NCI-H748 (cell line): ENCODE results near the gene PAQR8.

Experiments
- DNase-seq: peaks from one replicate; lab custom pipeline; 2025; ENCODE audit not compliant: unreplicated experiment; lab: John Stamatoyannopoulos, UW

PAQR8 gene

DNA sequence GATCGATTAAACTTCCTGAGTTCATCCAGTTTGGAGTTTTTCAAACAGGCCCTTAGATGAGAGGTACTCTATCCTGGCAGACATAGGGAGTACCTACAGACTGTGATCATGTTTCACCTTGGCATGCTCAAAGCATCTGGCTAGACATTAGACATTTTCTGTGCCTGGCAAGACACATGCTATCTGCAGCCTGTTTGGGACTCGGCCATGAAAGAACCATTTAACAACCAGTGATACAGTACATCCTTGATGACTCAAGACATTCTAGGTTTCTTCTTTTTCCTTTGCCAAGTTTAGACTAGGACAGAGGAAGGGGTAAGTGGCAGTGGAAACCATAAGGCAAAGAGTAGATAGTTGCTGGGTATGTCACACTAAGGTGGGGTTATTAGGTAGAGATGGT is 15.4 kb upstream of the PAQR8 start:
- no peak for DNase-seq

DNA sequence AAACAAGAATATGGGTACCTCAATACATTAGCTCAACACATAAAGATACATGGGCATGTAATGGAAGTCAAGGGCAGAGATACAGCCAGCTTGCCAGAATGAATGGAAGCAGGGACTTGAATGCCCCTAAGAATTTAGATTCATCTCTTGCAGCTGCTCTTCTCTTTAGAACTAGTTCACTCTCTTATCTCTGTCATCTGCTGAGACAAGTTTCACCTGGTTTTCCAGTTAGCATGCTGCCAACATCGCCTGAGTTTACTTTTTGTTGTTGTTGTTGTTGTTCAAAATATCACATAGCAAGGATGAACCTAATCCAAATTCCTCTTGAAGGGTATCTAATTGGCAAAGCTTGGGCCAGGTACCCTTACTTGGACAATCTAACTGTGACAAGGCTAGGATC is 14.1 kb upstream of the PAQR8 start:
- no peak for DNase-seq

DNA sequence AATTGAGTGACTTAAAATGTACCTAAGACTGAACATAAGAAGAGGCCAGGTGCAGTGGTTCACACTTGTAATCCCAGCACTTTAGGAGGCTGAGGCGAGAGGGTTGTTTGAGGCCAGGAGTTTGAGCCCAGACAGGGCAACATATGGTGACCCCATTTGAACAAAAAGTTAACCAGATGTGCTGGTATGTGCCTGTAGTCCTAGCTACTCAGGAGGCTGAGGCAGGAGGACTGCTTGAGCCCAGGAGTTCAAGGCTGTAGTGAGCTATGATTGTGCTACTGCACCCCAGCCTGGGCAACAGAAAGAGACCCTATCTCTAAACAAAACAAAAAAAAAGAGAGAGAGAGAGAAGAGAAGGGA is 10.1 kb upstream of the PAQR8 start:
- no peak for DNase-seq

DNA sequence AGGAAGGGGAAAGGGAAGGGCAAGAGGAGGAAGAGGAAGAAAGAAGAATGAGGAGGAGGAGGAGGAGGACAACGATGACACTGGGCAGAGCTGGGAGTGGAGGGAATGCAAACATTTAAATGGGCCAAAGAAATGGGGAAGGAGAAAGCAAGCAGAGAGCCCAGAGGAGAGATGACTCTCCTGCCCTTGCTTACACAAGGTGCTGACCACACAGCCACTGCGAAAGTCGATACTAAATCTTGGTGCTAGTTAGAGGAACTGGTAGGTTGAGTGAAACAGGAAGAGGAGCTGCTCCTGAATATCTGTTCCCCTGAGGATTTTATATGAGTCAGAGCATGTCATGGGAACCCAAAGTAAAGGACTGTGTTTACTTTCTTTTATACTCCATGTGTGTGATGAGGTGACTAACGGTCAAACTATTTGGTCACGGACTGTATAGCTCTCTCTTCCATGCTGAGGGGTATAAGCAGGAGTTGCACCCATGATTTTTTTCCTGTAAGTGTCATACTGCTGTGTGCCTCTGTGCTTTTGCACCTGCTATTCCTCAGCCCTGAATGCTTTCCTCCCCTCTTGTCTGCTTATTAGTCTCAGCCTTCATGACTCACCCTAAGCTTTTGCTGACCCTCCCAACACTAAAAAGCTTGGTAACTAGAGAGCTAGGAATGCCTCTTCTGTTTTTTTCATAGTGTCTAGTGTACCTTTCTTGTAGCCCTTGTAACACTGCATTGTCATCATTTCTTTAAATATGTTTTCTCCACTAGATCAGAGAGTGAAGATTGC is 9.5 kb upstream of the PAQR8 start:
- peak; percentile 66 for DNase-seq

DNA sequence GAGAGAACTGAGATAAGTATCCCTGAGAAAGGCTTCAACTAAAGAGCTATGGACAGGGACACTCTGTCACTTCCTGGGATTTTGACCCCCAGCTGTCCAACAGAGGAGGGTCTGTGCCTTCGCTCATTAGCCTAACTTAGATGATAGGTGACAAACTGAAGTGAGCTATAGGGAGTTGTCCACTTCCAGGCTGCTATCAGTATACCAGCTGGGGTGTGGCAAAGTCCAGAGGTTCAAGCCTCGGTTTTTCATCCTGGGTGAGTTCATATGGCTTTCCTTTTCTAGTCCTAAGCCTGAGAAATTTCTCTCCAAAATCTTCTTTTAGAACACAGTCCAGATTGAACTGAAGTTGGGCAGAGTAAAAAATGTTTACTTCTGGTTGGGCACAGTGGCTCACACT is 5.9 kb upstream of the PAQR8 start:
- DNase-seq = no peak

DNA sequence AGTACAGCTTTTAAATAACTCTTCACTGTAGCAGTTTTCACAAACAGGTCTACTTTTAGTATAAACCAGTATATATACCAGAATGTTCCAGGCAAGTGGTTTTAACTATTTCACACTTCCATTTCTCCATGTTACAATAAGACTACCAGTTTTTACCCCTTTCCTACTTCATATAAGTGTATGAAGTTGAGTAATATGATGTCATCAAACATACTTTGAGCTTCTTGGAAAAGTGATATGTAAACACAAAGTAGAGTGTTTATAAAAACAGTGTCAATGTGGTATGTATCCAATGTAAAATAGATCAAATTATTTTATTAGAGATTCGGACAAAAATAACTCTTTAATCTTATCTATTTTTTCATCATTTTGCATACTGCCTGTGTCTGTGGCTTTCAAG is 2.5 kb upstream of the PAQR8 start:
- DNase-seq = no peak

DNA sequence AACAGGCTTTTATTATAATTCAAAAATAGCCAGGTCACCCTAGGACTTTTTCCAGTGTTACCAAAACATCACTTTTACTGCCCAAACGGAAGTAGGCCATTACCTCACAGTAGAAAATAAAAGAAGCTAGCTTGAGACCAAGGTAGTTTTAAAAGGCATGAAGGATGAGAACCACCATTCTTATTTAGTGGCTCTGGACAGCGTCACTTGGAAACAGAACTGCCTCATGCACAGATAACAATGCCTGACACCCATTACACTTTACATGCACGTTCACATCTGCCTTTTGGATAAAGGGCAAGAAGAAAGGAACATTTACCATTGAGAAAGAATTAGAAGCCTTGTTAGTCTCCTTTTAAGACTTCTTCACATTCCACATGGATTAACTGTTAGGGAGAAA is 1.9 kb upstream of the PAQR8 start:
- no peak for DNase-seq

DNA sequence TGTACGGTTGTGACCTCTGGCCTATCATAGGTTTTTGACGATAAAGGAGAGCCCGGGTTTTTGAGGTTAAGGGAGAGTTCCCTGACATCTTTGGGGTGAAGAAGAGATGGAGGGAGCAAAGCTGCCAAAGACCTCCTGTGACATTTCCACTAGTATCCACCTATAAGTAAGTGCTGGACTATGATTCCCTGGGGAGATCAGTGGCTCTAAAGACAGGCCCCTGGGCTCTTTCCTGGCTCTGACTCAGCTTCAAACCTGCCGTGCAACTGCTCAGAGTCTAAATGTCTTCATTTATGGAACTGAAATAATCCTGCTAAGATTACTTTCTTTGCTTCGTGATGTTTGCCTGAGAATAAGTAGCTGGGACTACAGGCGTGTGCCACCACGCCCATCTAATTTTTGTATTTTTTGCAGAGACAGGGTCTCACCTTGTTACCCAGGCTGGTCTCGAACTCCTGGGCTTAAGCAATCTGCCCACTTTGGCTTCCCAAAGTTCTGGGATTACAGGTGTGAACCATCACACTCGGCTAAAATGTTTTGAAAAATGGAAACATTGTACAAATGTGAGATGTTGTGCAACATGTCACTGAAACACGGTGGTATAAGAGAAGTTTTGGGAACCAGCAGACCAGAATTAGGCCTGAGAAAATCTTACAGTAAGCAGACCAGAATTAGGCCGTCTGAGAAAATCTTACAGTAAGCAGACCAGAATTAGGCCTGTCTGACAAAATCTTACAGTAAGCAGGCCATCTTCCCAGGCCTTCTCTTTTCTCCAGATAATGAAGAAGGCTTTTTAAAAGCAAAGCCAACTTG is 1.1 kb upstream of the PAQR8 start:
- no peak for DNase-seq

DNA sequence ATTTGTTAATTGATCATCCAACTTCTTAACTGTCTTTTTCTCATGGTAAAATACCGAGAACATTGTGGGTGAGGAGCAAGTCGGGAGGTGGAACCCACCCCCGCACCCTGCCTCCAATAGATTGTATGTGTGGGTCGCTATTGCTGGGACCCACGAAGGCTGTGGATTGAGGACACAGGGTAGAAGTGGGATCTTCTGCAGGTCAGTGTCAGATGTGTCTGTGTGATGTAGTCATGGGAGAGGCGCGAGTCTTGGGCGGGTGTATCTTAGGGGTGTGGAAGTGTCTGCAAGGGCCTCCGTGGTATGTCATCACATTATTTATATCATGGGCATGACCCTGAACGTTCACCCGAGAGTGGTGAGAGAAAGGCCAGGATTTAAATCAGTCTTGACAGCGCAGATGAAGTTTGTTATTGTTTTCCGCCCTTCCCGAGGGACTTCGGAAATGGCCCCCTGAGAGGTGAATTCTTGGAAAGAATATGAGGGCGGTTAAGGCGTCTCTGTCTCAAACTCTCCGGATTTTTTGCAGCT is 472 bp upstream of the PAQR8 start:
- DNase-seq = no peak

DNA sequence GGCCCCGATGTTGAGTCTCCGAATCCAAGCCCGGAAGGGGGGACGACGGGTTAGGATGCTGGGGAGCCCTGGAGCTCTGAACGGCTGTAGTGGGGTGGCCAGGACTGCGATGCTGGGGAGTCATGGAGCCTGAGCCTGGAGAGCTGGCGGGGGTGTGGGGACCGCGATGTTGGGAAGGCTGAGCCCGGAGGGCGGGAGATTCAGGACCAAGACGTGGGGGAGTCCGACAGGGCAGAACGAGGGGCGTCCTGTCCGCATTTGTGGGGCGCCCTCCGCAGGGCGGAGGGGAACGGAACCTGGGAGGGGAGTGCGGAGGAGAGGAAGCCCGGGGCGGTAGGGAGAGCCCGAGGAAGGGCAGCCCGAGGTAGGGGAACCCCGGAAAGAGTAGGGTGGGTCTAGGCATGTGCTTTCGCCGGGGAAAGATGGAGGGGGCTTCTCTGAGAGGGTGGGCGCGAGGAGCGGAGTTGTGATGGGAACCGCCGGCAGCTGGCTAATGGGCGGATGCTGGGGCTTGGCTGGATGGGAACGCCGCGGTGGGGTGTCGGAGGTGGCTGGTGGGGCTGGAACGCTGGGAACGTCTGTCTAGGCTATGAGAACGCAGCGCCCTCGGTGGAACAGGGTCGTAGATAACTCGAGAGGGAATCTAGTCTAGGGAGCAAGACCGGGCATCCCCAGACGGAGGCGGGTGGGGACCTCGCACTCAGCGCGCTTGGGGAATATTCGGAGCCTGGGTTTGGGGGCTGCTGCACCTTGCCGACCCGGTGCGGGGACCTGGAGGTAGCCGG is 684 bp downstream of the PAQR8 start:
- DNase-seq = peak; percentile 61

DNA sequence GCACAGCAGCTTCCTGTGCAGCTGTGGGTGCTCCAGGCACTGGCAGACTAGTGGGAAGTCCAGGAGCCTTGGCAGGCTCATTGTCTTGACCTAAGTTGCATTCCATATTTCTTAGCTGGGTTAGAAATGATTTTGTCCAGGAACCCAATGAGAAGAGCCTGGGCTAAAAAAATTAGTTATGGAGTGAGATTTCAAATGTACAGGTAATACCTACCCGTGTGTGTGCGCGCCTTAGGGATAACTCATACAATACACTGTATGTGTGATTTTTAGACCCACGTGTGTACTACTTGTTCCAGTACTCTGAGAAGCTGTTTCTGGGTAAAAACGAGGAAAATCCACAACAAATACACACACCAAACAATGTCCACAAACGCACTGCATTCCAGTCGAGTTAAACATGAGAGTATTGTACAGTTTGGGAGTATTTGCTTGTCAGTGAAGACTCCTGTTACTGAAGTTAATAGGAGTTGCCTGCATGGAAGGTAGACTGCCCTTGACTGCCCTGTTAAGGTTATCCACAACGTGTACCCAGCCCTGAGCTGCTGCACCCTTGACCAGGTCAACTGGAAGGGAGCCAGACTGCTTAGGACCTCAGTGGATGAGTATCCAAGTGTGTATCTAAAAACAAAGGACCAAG is 1.4 kb downstream of the PAQR8 start:
- no peak for DNase-seq

DNA sequence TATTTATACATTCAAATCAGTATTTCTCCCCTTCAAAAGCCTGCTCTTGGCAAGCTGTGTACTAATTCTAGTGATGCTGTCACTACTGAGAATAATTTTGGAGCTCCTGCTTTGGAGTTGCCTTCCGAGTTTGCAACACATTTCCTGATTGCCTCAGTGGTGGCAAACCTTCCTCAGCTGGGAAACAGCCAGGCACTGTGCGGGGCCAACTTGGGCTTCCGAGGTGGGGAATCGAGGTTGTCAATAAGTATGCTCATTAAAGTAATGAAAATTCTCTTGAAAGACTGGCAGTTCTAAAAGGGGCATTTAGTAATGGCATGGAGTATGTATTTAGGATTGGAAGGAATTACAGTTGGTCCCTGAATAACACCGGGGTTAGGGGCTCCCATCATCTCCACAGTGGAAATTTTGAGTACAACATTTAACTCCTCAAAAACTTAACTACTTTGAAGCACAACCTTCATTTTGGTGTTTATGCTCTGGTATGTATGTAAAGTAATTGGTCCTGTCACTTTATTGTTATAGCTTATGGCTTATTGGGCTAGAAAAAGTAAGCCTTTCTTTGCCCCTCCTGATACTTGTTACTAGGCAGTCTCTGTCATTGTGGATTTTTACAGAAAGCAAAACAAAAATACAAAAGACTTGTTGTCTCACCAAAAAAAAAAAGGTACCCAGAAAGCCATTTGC is 2.7 kb downstream of the PAQR8 start:
- no peak for DNase-seq

DNA sequence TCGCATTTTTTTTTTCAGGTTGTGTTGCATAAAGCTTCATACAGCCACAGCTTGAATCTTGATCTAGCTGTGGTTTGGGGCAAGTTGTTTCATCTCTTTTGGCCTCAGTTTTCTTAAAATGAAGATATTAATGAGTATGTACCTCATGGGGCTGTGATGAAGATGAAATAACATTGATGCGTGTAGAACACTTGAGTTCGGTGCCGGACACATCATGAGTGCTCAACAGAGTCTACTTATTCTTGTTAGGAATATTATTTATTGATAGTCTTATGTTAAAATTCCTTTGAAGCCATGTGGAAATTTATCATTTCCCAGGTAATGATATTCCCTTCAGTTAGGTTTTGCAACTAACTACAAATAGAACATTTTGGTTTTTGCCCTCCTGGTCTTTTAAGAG is 3.4 kb downstream of the PAQR8 start:
- no peak for DNase-seq

DNA sequence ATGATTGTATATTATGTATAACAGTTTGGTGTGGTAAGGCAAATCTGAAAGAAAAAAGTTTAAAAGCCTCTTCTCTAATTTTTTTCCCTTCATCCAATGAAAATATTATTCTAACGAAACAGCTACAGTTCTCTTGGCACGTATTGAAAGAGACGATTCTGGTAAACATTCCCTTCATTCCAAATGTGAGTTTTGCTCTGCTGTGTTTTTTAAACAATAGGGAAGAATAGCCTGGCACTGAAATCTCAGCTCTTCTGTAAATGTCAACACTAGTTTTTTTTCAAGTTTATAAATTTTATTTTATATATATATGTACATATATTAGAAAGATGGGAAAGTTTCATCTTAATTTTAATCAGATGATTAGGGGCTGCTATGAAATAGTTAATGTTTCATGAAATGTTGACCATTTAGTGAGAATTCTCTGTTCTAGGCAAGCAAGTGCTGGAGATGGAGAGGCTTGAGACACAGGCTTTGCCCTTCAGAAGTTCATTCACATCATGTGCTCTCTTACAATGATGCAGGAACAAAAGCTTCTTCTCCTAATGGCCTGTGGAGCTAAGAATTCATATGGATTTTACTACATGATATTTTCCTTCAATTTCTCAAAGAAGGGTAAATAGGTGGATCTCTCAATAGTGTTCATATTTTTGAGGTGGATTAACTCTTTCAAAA is 4.1 kb downstream of the PAQR8 start:
- no peak for DNase-seq

DNA sequence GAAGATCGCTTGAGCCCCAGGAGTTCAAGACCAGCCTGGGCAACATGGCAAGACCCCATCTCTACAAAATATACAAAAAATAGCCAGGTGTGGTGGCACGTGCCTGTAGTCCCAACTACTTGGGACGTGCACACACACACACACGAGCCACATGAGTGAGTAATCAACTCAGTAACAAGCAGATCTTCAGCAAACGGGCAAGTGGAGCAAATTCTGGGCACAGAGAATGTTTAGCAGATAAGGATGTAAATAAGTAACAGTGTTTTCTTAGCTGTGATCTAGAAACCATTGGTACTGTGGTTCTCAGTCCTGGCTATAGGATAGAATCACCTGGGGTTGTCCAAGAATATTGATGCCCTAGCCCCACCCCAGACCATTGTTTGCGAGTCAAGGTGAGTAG is 6.1 kb downstream of the PAQR8 start:
- DNase-seq = no peak

DNA sequence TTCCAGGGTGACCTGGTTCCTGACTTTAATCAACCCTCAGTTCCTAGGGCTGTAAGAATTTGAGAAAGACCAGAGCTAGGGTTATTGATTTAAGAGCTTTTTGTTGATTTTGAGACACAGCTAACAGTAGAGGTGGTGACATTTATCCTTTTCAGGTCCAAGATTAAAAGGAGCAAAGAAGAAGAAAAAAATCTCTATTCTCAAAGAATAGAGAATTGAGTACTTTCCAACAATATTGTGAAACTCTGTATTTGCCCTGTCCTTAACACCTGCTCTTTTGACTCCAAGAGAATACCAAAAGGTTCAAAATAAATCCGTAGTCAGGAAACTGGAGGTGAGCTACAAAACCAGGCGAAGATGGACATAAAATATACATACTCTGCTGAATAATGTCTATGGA is 7.3 kb downstream of the PAQR8 start:
- DNase-seq = no peak

DNA sequence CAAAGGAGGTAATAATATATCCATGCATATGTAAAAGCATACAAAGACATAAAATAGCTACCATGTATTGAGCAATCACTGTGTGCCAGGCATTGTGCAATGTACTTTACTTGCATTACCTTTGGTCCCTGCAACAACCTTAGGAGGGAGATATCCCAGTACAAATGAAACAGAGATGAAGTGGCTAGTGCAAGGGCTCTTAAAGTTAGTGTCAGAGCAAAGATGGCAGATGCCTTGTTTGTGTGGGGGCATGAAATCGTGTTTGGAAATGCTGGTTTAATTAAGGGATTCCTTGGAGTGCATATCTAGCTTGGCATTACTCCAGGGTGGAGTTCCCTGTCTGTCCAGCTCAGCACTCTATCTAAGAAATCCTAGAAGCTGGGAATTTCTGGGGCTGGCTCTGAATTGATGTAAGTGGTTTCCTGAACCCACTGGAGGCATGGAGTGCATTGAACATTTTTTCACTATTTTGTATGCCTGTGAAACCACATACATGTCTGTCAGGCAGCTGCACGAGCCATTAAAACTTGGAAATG is 9.8 kb downstream of the PAQR8 start:
- no peak for DNase-seq

DNA sequence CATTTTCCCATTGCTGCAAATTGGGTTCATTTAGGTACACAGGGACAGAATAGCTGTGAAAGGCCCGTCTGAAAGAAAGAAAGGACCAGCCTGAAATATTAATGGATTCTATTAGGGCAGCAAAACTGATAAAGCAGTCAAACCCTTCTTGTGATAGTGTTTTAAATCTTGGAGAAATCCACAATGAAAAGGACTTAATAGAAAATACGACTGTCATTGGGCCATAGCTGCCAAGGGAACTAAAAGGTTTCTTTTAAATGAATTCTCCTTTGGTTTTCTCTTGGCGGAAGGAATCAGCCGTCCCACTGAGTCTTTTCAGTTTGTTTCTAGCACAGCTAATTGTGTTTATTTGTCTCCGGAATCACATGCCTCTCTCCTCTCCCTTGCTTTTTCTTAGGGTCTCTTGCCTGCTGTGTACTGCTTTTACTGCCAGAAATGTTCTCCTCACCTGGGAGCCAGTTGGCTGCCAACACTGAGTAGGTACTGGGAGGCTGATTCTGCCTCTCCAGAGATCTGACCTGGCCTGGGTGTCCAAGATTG is 11.3 kb downstream of the PAQR8 start:
- no peak for DNase-seq

DNA sequence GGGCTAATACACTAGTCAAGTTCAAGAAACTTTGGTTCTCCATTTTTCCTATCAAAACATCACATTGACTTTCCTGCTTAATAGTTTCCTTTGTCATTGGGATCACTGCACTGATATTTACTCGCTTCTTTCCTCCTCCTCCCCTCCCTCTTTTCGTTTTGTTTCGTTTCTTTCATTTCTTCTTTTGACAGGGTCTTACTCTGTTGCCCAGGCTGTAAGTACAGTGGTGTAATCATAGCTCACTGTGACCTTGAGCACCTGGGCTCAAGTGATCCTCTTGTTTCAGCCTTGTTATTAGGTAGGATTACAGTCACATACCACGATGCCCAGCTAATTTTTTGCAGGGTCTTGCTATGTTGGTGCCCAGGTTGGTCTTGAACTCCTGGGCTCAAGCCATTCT is 12.3 kb downstream of the PAQR8 start:
- DNase-seq = no peak
